Sigmoid colon (tissue), 7 donors: ENCODE data around the gene TLDC2. TPM values are rescaled to one million over a fixed set of nuclear protein-coding genes. Genes with fewer than 3 reads are reported as not detected.
"Not testable (repeated sequence)": the region's sequence is repeated elsewhere in the genome, so short reads cannot be mapped to it uniquely, and the experiment has no call there.

ENCODE experiments used
- DNase-seq: peaks from one replicate; pipeline ENCODE4 v3.0.0-alpha.2; 2019
- H3K27ac ChIP-seq, 4 donors: fragments of 200-600 bp; sonication (generic); one replicate each; pipeline ENCODE4 v1.5.1; 2016 to 2019; ENCODE audit warnings: mild to moderate bottlenecking in 1 of 4
- H3K27me3 ChIP-seq, 3 donors: fragments of 200-600 bp; sonication (generic); one replicate each; pipeline ENCODE4 v1.5.1; 2019; ENCODE audit warnings: mild to moderate bottlenecking in 1 of 3
- H3K36me3 ChIP-seq, 4 donors: fragments of 200-600 bp; sonication (generic); one replicate each; pipeline ENCODE4 v1.5.1; 2016 to 2019
- H3K4me1 ChIP-seq, 4 donors: fragments of 200-600 bp; sonication (generic); one replicate each; pipeline ENCODE4 v1.5.1; 2017 to 2019
- H3K4me3 ChIP-seq, 4 donors: fragments of 200-600 bp; sonication (generic); one replicate each; pipeline ENCODE4 v1.5.1; 2017 to 2019; ENCODE audit warnings: mild to moderate bottlenecking in 2 of 4, moderate library complexity in 1 of 4
- H3K9me3 ChIP-seq, 4 donors: fragments of 200-600 bp in 3 of 4; sonication (generic) in 3 of 4; one replicate each; pipeline versions ENCODE4 v1.5.1 to v1.6.1; 2013 to 2019
- CTCF ChIP-seq, 4 experiments: fragments of 450-650 bp in 3 of 4; fragments of 200-600 bp in 1 of 4; IDR thresholded peaks; one replicate each; pipeline ENCODE4 v1.5.1; 2016 to 2019; ENCODE audit warnings: antibody characterized with exemption in 4 of 4, mild to moderate bottlenecking in 3 of 4, moderate library complexity in 2 of 4
- EP300 ChIP-seq, 4 donors: sonication (generic); formaldehyde crosslinking; IDR thresholded peaks; one replicate each; pipeline ENCODE4 v1.6.1; 2017; ENCODE audit warnings: antibody characterized with exemption in 4 of 4
- POLR2A ChIP-seq, 2 donors: fragments of 450-650 bp; IDR thresholded peaks; one replicate each; pipeline ENCODE4 v1.6.1; 2016; ENCODE audit warnings: antibody characterized with exemption in 2 of 2, mild to moderate bottlenecking in 2 of 2, moderate library complexity in 2 of 2
- POLR2AphosphoS5 ChIP-seq, 4 donors: sonication (generic); formaldehyde crosslinking; IDR thresholded peaks; one replicate each; pipeline ENCODE4 v1.6.1; 2017; ENCODE audit warnings: antibody characterized with exemption in 4 of 4
- WGBS, 2 donors: extraction: QIAGEN DNeasy Blood & Tissue Kit; methylation state at CpG; one replicate each; pipeline ENCODE4 v1.1.7; 2013; 5-methylcytosine and 5-hydroxymethylcytosine counted together
- intact Hi-C: fragments of 100-400 bp; cut with DNase I; formaldehyde crosslinking; loops from one replicate; pipeline ENCODE4 v1.15.1; 2023
- polyA plus RNA-seq, 3 donors: library from polyadenylated mRNA; stranded (reverse); fragments of 200-250 nt; gene quantifications; one replicate each; pipeline ENCODE4 v1.2.3, GENCODE V29; 2013
- total RNA-seq, 4 donors: library from RNA; depleted of rRNA; stranded (reverse); fragments of >200 nt; gene quantifications; one replicate each; pipeline ENCODE4 v1.1.0, GENCODE V29; 2016
- donor health status: healthy with polysubstance abuse.
- donor health status: Bipolar disorder and iron deficiency.
- donor health status: healthy.

The TLDC2 gene
- total and polyA plus RNA-seq, 7 donors: 0.36 to 25.8 (median 19.4) TPM; not detected in 3

- 96% methylated on average over 4 of the region's 4 CpGs for WGBS, 2 donors
- peaks cover 0 to 59% (median 26%) of the 10 kb centered on the region in 4 donors for H3K36me3 ChIP-seq
- no peak overlapping the region for H3K4me3 ChIP-seq
- H3K27ac ChIP-seq: no peak overlapping the region
- peaks cover 0 to 12% (median 7%) of the 10 kb centered on the region in 4 donors for H3K4me1 ChIP-seq
- no peaks in the 10 kb centered on the region for H3K27me3 ChIP-seq
- no peak for DNase-seq
- H3K9me3 ChIP-seq: no peaks in the 10 kb centered on the region
- TF ChIP-seq EP300 (IDR thresholded peaks at IDR 0.05) (no peak), CTCF (IDR thresholded peaks at IDR 0.05) (no peak), POLR2AphosphoS5 (IDR thresholded peaks at IDR 0.05) (no peak), POLR2A (IDR thresholded peaks at IDR 0.05) (no peak)
- intact Hi-C loops: no loop called here
Measured at GRCh38 chr20:36891211-36891610, 15.3 kb downstream of the TLDC2 start.

- H3K4me3 ChIP-seq: no peak overlapping the region
- intact Hi-C loops: no loop called here
Measured at GRCh38 chr20:36893801-36894200, 17.9 kb downstream of the TLDC2 start.

GRCh38 chr20:36895036-36895435, 19.1 kb downstream of the TLDC2 start:
- Histone ChIP-seq H3K9me3 (no peaks in the 10 kb centered on the region), H3K27ac (no peak overlapping the region), H3K4me3 (no peak overlapping the region), H3K4me1 (no peaks in the 10 kb centered on the region), H3K27me3 (no peaks in the 10 kb centered on the region), H3K36me3 (peaks cover 0 to 86% (median 32%) of the 10 kb centered on the region in 4 donors)
- intact Hi-C loops: no loop called here
- DNase-seq: no peak
- TF ChIP-seq POLR2AphosphoS5 (IDR thresholded peaks at IDR 0.05) (no peak), POLR2A (IDR thresholded peaks at IDR 0.05) (no peak), EP300 (IDR thresholded peaks at IDR 0.05) (no peak), CTCF (IDR thresholded peaks at IDR 0.05) (no peak)
- WGBS, 2 donors: 77 to 79% methylated on average over 2 of the region's 2 CpGs

More at GRCh38 chr20:36893801-36894200, 17.9 kb downstream of the TLDC2 start:
- DNase-seq: no peak
- peaks cover 0 to 84% (median 35%) of the 10 kb centered on the region in 4 donors for H3K36me3 ChIP-seq
- no peaks in the 10 kb centered on the region for H3K9me3 ChIP-seq
- TF ChIP-seq POLR2A (IDR thresholded peaks at IDR 0.05): no peak
- TF ChIP-seq POLR2AphosphoS5 (IDR thresholded peaks at IDR 0.05): no peak
- TF ChIP-seq EP300 (IDR thresholded peaks at IDR 0.05): no peak
- no peak for TF ChIP-seq CTCF (IDR thresholded peaks at IDR 0.05)
- H3K27me3 ChIP-seq: no peaks in the 10 kb centered on the region
- no peak overlapping the region for H3K27ac ChIP-seq
- no peaks in the 10 kb centered on the region for H3K4me1 ChIP-seq
- WGBS, 2 donors: 92 to 95% methylated on average over 3 of the region's 3 CpGs

GRCh38 chr20:36904690-36905089, 28.8 kb downstream of the TLDC2 start:
- Histone ChIP-seq H3K27me3 (no peaks in the 10 kb centered on the region), H3K9me3 (no peaks in the 10 kb centered on the region), H3K36me3 (peaks cover 0 to 89% (median 33%) of the 10 kb centered on the region in 4 donors), H3K27ac (no peak overlapping the region), H3K4me3 (no peak overlapping the region), H3K4me1 (no peaks in the 10 kb centered on the region)
- intact Hi-C loops: loop anchor here (10.0 kb wide), 1 partner anchor 520 kb away; no protein-coding TSS in a partner anchor
- no peak for DNase-seq
- WGBS, 2 donors: 77 to 92% methylated on average over 2 of the region's 2 CpGs
- TF ChIP-seq CTCF (IDR thresholded peaks at IDR 0.05): no peak
- TF ChIP-seq POLR2A (IDR thresholded peaks at IDR 0.05): no peak
- no peak for TF ChIP-seq EP300 (IDR thresholded peaks at IDR 0.05)
- TF ChIP-seq POLR2AphosphoS5 (IDR thresholded peaks at IDR 0.05): no peak

- not testable (repeated sequence) for H3K4me1 ChIP-seq, H3K4me3 ChIP-seq, H3K27ac ChIP-seq, H3K27me3 ChIP-seq, DNase-seq, H3K9me3 ChIP-seq
- H3K36me3 ChIP-seq: peaks cover 0 to 87% (median 34%) of the 10 kb centered on the region in 4 donors
- WGBS, 2 donors: 95 to 97% methylated on average over 10 of the region's 10 CpGs
- intact Hi-C loops: loop anchor here (10.0 kb wide), 1 partner anchor 521 kb away; no protein-coding TSS in a partner anchor
Measured at GRCh38 chr20:36905566-36905965, 29.6 kb downstream of the TLDC2 start.

- H3K36me3 ChIP-seq: peaks cover 0 to 87% (median 31%) of the 10 kb centered on the region in 4 donors
- H3K4me3 ChIP-seq, H3K9me3 ChIP-seq, H3K4me1 ChIP-seq, H3K27me3 ChIP-seq, H3K27ac ChIP-seq, DNase-seq: not testable (repeated sequence)
- WGBS, 2 donors: 96 to 97% methylated on average over 7 of the region's 7 CpGs
- intact Hi-C loops: loop anchor here (10.0 kb wide), 1 partner anchor 521 kb away; no protein-coding TSS in a partner anchor
Measured at GRCh38 chr20:36906086-36906485, 30.1 kb downstream of the TLDC2 start.
